HG03060 (cell line): ENCODE data around the gene TEX51.

Experiments
- ATAC-seq: cut with Tn5 transposase; IDR thresholded peaks from one replicate; pipeline ENCODE4 v1.9.1; 2021; ENCODE audit warnings: low read depth, moderate number of reproducible peaks; ENCODE audit not compliant: unreplicated experiment

The TEX51 gene

GRCh38 chr2:126890551-126891450, 7.9 kb upstream of the TEX51 start:
- ATAC-seq = no peak

GRCh38 chr2:126891681-126892500, 6.8 kb upstream of the TEX51 start:
- no peak for ATAC-seq

- ATAC-seq = no peak
Measured at GRCh38 chr2:126893153-126893552, 5.5 kb upstream of the TEX51 start.

DNA sequence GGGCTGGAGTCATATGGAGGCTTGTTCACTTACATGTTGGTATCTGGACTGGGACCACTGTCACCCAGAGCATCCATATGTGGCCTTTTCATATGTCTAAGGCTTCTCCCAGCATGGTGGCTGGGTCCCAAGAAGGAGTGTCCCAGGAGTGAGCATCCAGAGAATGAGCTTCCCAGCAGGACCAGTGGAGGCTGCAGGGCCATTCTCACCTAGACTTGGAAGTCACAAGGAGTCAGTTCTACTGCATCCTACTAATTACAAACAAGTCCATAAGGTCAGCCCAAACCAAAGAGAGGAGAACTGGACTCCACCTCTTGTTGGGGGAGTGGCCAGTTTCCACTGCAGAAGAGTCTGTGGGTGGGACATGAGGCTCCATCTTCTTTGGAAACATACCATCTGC, 5.1 kb upstream of the TEX51 start:
- ATAC-seq = no peak

GRCh38 chr2:126894082-126894481, 4.6 kb upstream of the TEX51 start:
- no peak for ATAC-seq

- no peak for ATAC-seq
Measured at GRCh38 chr2:126894585-126895182, 4.0 kb upstream of the TEX51 start.

DNA sequence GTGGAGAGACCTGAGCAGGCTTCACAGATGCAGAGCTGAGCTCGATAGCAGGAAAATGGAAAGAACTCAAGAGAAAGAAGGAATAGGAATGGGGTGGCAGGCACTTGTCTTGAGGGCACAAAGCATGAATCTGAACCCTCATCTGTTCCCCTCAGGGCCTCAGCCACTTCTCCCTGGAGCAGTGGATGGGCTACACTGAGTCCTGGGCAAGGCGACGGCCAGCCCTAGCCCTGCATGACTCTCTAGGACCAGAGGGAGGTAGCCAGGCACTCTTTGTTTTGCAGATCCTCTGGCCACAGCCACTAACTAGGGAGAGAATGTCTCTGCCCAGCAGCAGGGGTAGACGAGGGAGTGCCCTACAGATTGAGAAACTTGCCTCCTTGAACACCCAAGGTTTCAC, 3.4 kb upstream of the TEX51 start:
- ATAC-seq = no peak

DNA sequence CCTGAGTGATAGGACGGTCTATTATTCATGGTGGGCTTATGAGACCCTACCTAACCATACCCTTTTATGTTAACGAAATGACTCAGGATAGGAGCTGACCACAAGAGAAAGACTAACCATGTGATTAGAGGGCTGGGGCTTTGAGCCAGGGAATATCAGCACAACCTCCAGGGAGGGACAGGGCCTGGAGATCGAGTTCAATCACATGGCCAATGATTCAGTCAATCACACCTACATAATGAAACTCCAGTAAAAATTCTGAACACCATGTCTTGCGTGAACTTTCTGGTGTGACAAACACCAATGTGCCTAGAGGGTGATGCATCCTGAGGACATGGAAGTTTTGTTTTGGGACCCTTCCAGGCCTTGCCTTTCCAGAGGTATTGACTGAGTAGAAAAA, 2.2 kb upstream of the TEX51 start:
- ATAC-seq = no peak

- ATAC-seq = no peak
Measured at GRCh38 chr2:126899616-126900185, 1.0 kb downstream of the TEX51 start.

DNA sequence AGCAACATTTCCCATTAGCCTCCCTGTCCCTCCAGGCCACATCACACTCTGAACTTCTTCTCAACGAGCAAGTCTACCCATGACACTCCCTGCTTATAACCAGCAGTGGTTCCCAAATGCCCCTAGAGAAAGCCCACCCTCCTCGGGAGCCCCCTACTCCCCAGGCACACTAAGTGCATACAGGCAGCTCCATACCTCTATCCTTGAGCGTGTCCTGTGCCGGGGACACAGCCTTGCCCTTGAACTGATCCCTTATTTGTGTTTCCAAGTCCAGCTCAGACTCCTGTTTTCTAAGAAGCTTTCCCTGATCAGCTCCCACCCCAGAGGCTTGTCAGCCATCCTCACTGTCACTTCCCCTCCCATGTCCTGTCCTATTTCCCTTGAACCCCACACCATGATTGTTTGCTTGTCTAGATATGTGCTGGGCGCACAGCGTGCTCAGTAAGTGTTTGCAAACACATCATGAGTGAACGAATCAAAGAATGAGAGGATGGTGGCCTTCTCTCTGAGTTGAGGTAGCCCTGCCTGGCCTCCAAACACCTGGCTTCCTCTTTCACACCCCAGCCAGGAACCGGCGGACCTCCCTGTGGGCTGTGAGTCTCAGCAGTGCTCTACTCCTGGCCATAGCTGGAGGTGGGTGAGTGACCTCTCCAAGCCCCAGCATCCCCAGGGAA, 2.1 kb downstream of the TEX51 start:
- ATAC-seq = no peak

GRCh38 chr2:126901459-126901858, 2.8 kb downstream of the TEX51 start:
- ATAC-seq = no peak

DNA sequence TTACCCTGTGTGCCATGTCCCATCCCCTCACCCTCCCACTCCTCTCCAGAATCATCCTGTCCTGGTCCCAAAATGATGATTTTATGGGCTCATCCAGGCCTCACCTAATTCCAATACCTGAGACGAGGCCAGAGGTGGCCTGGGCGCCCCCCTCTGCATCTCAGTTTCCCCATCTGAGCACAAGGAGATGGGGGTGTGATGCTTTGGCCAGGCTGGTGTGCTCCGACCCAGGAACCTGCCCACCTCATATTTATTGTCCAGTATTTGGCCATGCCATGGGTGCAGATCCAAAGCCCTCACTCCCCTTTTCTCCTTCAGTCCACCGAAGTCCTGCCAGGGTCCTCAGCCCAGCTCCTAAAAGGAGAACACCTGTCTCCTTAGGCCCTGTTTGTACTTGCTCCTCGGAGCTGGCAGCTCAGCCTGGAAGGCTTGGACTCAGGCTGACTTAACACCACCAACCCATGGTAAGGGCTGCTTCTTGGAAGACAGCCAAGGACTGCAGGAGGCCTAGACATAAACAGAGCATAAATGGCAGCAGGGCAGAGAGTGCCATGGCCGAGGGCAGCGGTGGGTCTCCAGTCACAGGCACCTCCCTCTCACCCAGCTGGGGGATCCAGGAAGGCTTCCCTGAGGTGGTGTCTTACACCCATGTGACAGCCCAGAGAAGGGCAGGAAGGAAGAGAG, 3.6 kb downstream of the TEX51 start:
- ATAC-seq = no peak

- no peak for ATAC-seq
Measured at GRCh38 chr2:126902859-126903258, 4.2 kb downstream of the TEX51 start.

DNA sequence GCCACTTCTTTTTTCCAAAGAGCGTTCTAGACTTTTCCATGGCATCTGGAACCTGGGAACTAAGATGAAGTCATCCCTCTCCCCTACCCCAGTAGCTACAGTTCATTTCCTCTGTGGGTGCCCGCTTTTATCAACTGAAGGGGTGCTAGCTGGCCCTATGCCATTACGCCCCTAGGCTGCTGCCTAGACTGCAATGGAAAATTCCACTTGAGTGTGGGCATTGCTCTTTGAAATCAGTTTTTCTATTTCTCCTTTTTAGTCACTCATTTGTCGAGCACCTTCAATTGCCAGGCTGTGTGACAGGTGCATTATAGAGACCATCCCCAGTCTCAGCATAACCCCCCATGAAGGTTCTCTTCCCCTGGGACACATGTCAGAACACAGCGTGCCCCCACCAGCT, 7.3 kb downstream of the TEX51 start:
- ATAC-seq = no peak

GRCh38 chr2:126906781-126907180, 8.1 kb downstream of the TEX51 start:
- no peak for ATAC-seq

DNA sequence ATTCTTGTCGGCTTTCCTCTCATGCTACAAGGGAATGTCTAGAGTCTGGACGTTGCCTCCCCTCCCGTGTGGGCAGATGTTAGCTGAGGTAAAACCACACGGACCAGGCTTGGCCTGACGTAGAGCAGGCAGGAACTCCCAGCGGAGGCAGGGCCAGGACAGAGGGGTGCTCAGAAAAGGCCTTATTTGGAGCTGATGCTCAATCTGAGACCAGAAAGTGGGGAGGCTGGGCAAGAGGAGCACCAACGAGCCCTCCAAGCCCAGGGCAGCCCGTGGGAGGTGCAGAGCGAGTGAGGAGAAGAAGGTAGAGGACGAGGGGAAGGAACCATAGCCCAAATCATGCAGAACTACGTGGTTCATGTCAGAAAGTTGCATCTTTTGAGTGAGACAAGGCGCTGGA, 9.0 kb downstream of the TEX51 start:
- ATAC-seq = no peak

DNA sequence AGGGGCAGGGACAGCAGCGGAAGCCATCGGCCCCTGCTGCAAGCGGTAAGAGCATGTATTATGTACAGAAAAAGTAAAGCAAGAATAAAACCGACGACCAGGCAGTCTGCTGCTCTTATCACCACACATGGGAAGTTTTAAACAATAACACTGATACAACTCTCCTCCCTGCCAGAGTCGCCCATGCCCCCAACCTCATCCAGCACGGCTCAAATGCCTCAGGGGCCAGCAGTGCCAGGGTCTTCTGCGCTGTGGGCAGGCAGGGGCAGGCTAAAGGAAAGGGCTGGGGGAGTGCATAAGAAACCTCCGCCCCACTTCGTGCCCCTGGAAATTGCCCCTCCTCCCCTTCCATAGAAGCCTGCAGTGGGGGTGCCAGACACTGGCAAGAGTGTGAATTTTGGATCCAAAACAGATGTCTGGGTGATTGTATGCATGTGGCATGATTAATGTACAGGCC, 10.1 kb downstream of the TEX51 start:
- no peak for ATAC-seq

- ATAC-seq = no peak
Measured at GRCh38 chr2:126909366-126909765, 10.7 kb downstream of the TEX51 start.

DNA sequence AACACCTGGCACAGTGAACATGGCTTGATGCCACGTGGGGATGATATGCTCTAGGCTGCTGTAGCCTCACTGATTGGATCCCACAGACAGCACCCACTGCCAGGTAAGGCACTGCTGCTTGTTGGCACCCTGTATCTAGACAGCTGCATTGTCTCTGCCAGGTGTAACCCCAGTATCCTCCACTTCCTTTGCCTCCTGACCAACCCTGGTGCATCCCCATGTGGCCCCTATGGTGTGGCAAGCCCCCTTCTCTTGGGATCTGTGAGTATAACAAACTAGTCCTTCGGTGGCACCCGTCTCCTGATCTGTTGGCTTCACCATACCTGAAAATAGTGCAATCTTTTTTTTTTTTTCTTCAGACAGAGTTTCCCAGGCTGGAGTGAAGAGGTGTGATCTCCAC, 11.1 kb downstream of the TEX51 start:
- no peak for ATAC-seq

DNA sequence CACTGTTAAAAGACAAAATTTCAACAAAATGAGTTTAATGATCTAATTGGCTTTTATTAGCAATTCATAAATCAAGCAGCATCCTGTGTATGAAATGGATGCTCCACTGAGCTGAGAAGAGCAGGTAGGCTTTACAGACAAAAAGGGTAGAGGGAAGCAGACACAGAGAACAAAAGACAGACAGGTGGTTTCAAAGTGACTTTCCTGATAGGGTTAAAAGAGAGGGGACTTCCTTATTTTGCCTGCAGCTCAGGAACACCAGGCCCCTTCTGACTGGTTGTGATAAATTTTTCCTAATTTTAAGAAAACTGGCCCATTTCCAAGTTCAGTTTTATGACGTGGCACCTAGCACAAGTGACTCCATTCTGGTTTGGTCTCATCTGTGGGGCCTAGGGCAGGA, 11.9 kb downstream of the TEX51 start:
- no peak for ATAC-seq
